GM19324 (cell line): ENCODE data around the gene TOR4A.
"Not testable (repeated sequence)": the region's sequence is repeated elsewhere in the genome, so short reads cannot be mapped to it uniquely, and the experiment has no call there.

ENCODE experiments used
- ATAC-seq: cut with Tn5 transposase; IDR thresholded peaks from one replicate; pipeline ENCODE4 v1.9.1; 2021; ENCODE audit warnings: mild to moderate bottlenecking, moderate library complexity; ENCODE audit not compliant: unreplicated experiment, low FRiP score

Gene TOR4A

DNA sequence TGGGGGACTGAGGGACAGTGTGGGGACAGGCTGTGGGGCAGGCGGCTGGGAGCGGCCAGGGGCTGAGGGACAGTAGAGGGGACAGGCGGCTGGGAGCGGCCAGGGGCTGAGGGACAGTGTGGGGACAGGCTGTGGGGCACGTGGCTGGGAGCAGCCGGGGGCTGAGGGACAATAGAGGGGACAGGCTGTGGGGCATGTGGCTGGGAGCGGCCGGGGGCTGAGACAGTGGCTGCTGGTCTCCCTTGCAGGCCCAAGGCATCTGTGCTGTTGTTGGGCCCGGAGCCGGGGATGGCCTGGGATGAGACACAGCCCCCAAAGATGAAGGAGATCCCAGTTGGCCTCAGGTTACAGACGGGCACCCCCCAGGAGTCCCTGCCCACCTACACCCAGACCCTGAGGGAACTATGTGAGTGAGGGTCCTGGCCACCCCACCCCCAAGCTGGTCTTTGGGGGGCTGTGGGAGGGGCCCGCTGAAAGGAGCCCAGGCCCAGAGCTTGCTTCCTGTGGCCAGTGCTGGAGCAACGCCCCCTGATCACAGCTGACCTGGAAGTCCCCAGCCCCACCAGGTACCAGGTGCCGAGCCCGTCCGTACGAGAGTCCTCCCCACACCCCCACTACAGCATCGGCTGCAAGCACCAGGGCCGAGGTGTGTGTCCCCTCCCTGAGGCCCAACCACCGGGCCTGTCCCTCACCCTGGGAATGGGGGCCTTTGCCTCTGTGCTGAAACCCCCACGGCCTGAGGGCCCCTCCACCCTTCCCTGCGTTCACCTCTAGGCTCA is 25.8 kb upstream of the TOR4A start:
- ATAC-seq, result no peak

DNA sequence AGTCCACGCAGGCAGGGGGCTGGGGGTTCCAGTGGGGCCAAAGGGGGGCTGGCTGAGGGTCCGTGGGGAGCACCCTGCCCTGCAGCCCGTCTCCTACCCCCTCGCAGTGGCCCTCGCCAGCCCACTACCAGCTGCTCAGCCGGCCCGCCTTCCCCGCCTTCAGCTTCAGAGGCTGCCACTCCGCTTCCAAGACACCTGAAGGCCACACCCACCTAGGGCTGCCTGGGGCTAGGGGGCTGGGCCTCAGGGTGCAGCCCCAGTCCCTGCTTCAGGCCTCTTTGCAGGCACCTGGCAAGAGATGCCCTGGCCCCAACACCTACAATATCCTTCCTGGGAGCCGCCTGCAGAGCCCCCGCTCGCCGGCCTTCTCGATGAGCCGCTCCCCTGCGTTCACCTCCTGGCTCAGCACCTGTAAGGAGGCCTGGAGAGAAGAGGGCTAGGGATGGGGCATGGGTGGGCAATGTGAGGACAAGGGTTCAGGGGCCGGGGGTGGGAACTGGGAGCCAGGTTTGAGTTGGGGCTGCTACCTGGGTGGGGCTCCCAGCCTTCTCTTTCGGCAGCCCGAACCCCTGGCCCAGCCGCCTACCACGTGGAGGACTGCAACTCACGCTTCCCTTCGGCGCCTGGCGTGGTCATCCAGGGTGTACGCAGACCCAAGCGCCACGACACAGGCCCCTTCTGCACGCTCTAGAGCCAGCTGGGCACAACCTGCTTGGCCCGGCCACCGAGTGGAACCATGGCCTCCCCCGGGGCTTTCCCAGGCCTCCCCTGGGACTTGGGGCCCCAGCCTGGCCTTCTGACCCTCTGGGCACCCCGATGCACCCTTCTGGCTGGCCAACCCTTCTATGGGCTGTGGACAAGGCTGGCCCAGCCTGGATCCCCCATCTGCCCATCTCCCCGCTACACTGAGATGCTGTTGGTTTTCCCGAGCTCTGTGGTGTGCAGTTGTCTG is 24.7 kb upstream of the TOR4A start:
- ATAC-seq, result no peak

DNA sequence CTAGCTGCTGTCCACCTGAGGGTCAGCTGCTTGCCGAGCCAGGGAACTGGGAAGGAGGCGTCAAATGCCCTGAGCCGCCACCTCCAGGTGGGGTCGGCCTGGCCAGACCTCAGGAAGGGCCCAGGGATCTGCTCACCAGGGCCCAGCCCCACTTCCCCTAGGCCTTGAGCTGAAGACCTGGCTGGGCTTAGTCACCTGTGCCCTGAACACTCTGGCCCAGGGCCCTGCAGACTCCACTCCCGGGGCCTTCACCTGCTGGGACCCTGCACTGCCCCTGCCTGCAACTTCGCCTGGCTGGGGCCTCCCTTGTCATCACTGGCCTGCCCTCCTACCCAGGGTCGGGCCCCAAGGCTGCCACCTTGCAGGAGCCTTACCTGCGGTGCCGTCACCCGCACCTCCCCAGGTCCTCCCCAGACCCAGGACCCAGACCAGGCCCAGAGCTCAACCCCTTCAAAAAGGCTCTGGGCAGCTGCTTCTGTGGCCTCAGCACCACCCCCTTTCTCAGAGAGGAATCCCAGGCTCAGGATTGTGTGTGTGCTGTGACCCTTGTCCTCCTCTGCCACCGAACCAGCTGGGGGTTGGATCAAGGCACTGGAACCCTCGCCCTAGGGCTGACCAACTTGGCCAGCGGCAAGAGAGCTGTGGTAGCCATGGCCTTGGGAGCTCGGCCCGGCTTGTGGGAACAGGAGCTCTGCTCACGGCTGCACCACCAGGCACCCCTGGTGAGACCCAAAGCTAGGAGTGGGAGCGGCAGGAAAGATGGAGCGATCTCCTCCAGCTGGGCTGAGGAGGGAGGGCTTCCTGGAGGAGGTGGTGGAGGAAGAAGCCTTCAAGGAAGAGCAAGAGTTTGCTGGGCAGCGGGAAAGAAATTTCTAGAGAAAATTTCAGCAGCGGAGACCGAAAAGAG is 23.6 kb upstream of the TOR4A start:
- no peak for ATAC-seq

DNA sequence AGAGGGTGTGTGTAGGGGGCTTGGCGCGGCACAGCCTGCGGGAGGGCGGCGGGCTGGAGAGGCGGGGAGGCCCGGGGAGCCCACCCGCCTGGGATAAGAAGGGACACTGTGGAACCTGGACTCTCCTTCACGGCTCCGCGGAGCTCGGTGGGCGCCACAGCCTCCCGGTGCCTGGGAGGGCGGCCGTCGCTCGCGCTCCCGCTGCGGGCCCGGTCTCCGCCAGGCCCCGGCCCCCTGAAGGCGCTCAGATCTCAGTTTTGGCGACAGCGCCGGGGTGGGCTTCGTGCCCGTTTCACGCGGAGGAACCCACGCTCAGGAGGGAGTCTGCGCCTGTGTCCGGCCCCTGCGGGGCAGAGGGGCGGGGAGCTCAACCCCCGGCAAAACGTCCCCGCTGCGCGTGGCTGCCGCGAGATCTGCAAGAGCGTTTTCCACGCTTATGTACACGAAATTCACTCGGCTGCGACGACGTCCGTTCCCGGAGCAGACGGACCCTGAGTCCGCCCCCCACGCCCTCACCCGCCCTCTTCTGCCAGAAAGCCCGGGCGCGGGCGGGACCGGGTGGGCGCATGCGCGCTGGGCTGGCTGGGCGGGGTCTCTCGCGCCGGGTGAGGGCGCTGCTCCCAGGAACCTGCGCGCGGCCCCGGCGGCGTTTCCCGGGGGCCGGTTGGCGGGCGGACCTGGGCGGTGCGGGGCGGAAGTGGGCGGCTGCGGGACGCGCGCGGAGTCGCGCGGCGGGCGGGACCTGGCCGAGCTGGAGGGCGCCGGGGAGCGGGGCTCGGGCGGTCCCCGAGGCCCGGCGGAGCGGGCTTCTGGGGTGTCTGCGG is 22.7 kb upstream of the TOR4A start, which contains the start of gene NELFB:
TSS of gene NELFB (plus strand) at position 704 of the 824 bp plus-strand sequence.
- ATAC-seq, result peak; percentile 89

DNA sequence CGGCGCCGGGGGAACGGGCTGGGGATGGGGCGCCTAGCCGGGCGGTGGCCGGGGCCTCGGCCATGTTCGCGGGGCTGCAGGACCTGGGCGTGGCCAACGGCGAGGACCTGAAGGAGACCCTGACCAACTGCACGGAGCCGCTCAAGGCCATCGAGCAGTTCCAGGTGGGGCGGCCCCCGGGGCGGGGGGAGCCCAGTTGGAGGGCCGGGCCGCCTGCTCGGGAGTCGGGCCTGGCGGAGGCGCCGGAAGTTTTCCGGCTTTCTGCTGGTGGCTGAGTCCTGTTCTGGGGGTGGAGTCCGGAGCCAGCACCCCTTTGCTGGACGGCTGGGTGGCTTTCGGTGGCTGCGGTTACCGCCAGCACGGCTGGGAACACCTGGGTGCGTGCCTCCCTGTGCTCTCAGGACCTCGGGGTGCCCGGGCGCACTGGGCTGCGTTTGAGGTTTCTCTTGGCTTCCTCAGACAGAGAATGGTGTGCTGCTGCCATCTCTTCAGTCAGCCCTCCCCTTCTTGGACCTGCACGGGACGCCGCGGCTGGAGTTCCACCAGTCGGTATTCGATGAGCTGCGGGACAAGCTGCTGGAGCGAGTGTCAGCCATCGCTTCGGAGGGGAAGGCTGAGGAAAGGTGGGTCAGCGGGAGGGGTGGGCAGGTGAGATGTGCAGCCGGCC is 21.9 kb upstream of the TOR4A start:
- no peak for ATAC-seq

DNA sequence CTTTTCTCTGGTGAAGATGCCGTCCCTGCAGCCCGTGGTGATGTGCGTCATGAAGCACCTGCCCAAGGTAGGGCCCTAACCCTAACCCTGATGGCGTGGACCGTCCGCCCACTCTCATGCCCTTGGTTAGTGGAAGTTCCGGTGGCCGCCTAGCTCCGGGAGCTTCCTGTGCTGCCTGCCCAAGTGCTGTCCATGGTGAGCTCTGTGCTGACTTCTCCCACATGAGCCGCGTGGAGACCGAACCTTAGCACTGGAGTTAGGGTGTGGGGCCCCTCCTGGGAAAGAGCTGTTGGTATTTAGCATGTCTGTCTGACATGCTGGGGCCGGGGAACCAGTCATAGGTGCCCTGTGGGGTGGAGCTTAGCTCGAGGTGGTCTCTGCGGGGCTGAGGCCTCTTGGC is 21.2 kb upstream of the TOR4A start:
- no peak for ATAC-seq

DNA sequence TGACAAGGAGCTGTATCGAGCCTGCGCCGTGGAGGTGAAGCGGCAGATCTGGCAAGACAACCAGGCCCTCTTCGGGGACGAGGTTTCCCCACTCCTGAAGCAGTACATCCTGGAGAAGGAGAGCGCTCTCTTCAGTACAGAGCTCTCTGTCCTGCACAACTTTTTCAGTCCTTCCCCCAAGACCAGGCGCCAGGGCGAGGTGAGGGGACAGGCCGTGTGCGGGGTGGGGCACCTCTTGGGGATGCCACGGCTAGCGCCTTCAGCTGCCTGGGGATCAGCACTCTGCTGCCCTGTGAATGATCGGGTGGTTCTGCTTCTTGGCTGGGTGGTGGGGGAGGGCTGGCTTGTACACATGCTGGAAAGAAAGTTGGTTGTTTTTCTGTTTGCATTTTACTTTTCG is 20.7 kb upstream of the TOR4A start:
- no peak for ATAC-seq

DNA sequence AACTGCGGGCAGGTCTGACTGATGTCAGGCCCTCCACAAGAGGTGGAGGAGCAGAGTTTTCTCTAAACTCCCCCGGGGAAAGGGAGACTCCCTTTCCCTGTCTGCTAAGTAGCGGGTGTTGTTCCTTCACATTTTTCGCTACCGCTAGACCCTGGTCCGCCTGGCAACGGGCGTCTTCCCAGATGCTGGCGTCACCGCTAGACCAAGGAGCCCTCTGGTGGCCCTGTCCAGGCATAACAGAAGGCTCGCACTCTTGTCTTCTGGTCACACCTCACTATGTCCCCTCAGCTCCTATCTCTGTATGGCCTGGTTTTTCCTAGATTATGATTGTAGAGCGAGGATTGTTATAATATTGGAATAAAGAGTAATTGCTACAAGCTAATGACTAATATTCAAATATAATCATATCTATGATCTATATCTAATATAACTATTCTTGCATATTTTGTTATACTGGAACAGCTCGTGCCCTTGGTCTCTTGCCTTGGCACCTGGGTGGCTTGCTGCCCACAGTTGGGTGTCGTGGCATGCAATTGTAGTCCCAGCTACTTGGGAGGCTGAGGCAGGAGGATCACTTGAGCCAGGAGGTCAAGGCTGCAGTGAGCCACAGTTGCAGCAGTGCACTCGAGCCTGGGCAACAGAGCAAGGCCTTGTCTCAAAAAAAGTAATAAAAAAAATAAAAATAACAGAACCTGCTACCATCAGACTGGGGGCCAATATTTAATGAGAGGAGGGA is 15.2 kb upstream of the TOR4A start:
- ATAC-seq, result not testable (repeated sequence)

DNA sequence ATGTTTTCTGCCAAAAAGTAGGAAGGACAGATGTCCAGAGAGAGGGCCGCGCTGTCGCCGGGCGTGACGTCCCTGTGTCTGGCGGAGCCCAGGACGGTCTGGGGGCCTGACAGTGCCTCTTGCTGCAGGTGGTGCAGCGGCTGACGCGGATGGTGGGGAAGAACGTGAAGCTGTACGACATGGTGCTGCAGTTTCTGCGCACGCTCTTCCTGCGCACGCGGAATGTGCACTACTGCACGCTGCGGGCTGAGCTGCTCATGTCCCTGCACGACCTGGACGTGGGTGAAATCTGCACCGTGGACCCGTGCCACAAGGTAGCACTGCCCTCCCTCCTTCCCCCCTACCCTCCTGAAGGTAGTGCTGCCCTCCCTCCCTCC is 14.6 kb upstream of the TOR4A start:
- no peak for ATAC-seq

DNA sequence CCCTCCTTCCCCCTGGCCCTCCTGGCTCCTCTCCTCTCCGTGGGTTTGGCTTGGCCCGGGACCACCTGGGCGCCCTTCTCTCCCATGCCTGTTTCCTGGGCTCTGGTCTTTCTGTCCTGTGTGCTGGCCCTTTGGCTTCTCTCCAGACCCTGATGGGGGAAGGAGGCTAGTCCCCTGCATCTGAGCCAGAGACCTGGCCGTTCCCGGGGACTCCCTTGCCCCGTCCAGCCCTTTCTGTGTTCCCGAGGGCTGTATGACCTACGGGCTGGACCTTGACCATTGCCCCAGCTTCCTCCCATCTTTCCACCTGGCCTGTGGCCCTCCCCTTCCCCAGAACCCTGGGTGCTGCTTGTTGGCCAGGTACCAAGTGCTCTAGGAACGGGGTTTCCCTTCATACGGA is 14.0 kb upstream of the TOR4A start:
- ATAC-seq, result no peak

DNA sequence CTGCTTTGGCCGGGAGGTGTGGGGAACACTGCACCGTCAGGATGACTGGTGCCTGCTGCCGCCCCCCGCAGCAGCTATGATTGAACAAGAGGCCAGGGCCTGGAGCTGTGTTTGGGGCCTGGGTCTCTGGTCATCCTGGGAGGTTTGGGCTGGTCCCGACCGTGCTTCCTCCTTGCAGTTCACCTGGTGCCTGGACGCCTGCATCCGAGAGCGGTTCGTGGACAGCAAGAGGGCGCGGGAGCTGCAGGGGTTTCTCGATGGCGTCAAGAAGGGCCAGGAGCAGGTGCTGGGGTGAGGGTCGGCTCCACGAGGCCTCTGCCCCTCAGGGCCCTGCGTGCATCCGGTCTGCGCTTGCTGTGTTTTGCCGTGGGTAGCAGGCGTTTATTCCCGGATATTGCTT is 13.5 kb upstream of the TOR4A start:
- no peak for ATAC-seq

DNA sequence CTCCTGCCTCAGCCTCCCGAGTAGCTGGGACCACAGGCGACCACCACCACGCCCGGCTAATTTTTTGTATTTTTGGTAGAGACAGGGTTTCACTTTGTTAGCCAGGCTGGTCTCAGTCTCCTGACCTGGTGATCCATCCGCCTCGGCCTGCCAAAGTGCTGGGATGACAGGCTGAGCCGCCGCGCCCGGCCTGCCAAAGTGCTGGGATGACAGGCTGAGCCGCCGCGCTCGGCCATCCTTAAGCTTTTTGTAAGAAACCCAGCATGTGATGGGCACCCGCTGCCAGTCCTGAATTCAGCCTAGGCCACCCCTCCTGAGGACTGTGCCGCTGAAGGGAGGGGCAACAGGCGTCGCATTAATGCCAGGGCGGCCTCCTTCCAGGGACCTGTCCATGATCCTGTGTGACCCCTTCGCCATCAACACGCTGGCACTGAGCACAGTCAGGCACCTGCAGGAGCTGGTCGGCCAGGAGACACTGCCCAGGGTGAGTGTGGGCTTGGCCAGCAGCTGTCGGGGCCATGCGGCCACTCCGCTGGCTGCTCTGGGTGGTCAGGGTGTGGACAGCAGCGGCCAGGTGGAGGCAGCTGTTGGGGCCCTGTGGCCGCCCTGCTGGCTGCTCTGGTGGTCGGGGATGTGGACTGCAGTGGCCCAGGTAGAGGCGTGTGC is 11.9 kb upstream of the TOR4A start:
- no peak for ATAC-seq

DNA sequence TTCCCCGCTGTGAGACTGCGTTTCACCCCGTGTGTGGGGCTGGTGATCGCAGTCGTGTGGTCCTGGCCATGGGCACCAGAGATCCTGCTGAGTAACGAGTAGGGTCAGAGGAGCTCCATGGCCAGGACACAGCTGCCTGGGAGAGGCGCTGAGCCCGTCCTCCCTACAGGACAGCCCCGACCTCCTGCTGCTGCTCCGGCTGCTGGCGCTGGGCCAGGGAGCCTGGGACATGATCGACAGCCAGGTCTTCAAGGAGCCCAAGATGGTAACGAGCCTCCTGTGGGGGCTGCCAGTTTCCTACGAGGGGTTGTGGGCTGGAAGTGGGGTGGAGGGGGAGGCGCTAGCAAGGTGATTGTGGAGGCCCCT is 11.4 kb upstream of the TOR4A start:
- no peak for ATAC-seq

DNA sequence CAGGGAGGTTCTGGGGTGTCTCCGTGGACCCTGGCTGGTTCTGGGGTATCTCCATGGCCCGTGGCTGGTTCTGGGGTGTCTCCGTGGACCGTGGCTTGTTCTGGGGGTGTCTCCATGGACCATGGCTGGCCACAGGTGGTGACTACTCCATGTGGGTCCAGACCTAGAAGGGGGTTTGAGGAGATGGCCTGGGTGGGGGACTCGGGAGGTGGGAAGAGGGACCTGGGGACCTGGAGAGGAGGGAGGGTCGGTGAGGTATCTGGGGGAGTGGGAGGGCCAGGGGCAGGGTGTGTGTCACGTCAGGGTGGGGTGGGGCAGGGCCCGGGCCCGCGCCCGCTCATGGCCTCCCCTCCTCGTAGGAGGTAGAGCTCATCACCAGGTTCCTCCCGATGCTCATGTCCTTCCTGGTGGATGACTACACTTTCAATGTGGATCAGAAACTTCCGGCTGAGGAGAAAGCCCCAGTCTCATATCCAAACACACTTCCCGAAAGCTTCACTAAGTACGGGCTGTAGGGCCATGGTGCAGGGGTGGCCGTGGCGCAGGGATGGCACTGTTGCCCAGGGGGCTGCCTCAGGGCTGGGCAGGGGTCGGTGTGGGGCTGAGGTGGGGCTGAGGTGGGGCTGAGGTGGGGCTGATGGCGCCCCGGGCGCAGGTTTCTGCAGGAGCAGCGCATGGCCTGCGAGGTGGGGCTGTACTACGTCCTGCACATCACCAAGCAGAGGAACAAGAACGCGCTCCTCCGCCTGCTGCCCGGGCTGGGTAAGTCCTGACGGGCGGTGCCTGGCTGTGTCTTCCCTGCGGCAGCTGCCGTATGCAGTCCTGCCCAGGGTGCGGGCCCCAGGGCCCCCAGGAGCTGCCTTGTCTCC is 10.7 kb upstream of the TOR4A start:
- no peak for ATAC-seq

DNA sequence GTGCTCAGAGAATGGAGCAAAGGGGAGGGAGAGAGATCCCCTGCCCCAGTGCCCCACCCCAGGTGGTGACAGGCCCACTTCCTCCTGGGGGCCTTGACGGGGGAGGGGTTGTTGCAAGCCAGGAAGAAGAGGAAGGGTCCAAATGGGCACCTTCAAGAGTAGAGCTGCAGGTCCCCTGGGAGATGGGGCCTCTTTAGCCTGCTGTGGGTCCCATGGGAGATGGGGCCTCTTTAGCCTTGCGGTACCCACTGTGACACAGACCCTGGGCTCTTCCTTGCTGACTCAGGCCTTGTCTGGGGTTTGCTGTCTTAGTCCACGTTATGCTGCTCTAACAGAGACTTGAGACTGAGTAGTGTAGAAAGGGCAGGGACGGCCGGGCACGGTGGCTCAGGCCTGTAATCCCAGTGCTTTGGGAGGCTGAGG is 9.6 kb upstream of the TOR4A start:
- ATAC-seq, result no peak

DNA sequence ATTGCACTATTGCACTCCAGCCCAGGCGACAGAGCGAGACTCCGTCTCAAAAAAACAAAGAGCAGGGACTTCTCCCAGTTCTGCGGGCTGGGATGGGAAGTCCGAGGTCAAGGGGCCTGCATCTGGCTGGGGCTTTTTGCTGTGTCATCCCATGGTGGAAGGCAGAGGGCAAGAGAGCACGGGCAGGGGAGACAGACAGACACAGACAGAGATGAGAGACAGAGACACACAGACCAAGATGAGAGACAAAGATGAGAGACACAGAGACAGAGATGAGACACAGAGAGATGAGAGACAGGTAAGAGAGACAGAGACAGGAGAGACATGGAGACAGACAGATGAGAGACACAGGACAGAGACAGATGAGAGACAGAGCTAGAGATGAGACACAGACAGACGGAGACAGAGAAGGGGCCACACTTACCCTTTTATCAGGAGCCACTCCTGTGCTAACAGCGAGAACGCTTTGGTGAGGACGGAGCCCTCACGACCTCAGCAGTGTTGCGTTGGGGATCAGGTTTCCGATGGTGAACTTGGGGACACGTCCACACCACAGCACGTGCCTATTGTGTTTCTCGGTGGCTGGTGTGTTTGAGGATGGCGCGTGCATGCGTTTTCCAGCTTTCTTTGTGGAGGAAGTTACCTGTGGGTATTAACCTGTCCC is 8.9 kb upstream of the TOR4A start:
- no peak for ATAC-seq
